HG03135 (cell line): ENCODE measurements around the gene SCML1.

ENCODE experiments used
- ATAC-seq: cut with Tn5 transposase; IDR thresholded peaks from one replicate; pipeline ENCODE4 v1.9.1; 2021; ENCODE audit warnings: mild to moderate bottlenecking, moderate library complexity; ENCODE audit not compliant: unreplicated experiment

Gene SCML1, protein sequence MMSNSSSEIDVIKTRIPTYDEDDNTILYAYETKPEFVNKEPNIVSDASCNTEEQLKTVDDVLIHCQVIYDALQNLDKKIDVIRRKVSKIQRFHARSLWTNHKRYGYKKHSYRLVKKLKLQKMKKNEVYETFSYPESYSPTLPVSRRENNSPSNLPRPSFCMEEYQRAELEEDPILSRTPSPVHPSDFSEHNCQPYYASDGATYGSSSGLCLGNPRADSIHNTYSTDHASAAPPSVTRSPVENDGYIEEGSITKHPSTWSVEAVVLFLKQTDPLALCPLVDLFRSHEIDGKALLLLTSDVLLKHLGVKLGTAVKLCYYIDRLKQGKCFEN

GRCh38 chrX:17736856-17737709 is at the start of gene SCML1:
SCML1 (plus strand) TSS chrX:17737493; CDS start chrX:17744187, 6,694 bp downstream.
- peak; percentile 54 for ATAC-seq

DNA sequence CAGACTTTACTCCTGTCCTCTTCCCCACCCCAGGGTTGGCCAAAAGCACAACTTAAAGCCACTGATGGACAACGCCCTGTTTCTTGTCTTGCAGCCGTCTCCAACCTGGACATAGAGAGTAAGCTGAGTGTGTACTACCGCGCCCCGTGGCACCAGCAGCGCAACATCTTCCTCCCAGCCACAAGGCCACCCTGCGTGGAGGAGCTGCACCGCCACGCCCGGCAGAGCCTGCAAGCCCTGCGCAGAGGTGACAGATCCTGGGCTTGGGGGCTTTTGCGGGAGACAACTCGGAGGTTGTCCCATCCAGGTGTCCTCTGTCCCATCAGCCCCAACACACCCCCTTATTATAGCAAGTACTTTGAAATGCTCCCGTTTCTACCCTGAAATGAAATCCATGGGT is 49.6 kb upstream of the SCML1 start:
- ATAC-seq: no peak

DNA sequence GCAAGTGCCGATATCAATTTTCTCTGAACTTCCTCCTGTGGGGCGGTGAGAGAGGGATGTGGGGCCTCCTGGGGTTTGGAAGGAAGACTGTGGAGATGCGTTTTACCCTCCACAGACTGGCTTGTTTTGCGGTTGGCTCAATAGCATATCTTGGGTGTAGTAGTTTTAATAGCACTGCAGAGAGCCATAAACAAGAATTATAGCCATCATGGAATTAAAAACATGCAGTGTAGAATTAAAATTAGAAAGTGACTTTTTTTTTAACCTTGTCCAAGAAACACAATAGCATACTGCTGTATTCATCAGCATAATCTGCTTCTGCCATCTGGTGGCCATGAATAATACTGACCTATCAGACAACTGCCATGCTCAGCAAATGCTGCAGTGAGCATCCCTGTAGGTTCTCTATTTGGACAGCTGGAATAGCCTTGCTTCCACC is 47.3 kb upstream of the SCML1 start:
- ATAC-seq: peak; percentile 69

GRCh38 chrX:17692709-17693346 is 44.5 kb upstream of the SCML1 start:
- no peak for ATAC-seq

DNA sequence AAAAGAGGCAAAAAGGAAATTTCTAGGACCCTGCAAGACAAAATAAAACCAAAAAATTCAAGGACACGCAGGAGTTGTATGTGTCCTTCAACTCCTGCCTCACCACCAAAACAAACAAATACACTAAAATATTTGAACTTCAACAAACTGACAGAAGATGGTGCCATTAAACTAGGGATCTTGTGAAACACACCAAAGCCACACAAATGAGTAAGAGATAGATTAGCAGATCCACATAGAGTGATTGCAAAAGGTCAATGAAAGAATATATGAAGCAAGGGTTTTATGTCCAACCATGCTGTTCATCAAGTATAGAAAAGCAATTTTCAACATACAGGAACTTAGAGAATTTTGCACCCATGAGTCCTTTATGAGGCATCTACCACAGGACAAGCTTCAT is 40.1 kb upstream of the SCML1 start:
- no peak for ATAC-seq

GRCh38 chrX:17700976-17701375 is 36.3 kb upstream of the SCML1 start:
- no peak for ATAC-seq

DNA sequence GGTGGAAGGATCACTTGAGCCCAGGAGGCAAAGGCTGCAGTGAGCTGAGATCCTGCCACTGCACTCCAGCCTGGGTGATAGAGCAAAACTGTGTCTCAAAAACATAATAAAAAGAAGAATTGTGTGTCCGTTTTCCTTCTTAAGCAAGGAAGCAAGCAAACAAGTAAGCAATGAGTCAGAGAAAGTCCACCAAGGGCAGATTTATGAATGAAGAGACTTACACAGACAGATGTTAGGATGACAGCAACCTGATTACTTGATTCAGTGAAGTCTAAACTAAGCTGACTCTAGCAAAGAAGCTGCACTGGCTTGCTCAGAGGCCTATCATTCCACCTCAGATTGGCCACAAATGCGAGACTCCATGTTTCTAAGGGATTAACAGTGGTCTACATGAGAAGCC is 34.1 kb upstream of the SCML1 start:
- no peak for ATAC-seq

DNA sequence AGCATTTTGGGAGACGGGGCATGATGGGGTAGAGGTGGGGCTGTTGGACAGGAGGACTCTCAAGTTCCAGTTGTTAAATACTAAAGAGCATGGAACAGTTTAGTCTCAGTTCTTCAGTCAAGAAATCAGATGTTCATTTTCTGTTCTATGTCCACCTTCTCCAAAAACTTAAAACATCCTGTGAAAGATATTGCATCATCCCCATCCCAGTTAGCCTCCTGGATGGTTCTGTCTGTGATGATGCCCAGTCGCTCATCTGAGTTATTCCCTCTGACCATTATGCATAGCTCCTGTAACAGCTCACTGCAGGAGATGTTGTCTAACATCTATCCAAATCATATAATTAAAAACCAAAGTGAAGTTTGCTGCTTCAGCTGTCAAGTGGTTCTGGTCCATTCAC is 32.1 kb upstream of the SCML1 start:
- ATAC-seq: no peak

- ATAC-seq: no peak
Measured at GRCh38 chrX:17706676-17707075, 30.6 kb upstream of the SCML1 start.

DNA sequence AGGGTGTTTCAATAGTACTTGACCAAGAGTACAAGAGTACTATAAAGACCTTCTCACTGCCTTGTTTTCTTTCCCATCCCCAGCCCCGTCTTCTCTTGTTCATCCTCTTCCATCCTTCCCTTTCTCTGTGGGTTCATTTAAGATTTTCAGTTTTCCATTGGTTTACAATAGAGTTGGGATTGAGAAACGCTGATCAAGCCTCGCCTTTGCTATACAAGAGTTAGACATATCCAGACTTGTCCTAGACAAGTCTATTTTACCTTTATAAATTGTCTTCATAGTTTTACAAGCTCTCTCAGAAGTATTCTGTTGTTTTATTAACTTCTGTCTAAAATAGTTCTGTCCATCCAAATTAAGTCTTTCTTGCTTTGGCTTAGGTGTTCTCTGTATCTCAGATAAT is 29.6 kb upstream of the SCML1 start:
- ATAC-seq: no peak

- ATAC-seq: no peak
Measured at GRCh38 chrX:17710871-17711301, 26.4 kb upstream of the SCML1 start.

- ATAC-seq: no peak
Measured at GRCh38 chrX:17713288-17713687, 24.0 kb upstream of the SCML1 start.

- ATAC-seq: no peak
Measured at GRCh38 chrX:17718649-17719165, 18.6 kb upstream of the SCML1 start.

GRCh38 chrX:17719711-17720110 is 17.6 kb upstream of the SCML1 start:
- no peak for ATAC-seq

DNA sequence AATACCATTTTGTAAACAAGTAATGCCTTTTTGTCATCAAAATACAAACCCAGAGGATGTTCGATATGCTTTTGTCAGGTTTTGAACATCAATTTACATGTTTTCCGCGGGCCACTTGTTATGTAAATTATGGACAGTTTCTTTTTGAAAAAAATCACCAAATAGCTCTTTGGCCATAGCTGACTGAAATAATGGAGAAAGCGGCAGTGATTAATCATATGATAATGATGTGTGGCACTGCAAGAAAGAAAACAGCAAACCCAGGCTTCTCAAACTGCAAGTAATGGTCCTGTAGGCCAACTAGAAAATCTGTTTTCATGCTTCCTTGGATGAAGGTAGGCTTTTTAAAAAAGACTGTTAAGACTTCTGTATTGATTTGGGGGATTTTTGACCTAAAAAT is 15.6 kb upstream of the SCML1 start:
- no peak for ATAC-seq

DNA sequence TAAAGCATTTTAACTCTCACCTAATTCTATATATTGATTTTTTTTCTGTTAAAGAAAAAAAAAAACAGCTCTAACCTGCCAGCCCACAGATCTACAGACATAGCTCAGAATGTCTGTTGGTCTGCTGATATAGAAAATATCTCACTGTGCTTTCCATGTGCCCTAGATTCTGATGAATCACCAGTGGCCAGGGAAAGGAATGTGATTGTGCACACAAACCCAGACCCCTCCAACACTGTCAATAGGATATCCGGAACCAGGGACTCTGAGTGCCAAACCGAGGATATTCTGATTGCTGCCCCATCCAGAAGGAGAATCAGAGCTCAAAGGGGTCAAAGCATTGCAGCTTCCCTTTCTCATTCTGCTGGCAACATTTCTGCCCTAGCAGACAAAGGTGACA is 12.1 kb upstream of the SCML1 start:
- ATAC-seq: no peak

GRCh38 chrX:17732138-17732783 is 5.0 kb upstream of the SCML1 start:
- no peak for ATAC-seq

- no peak for ATAC-seq
Measured at GRCh38 chrX:17735406-17735805, 1.9 kb upstream of the SCML1 start.

- no peak for ATAC-seq
Measured at GRCh38 chrX:17736478-17736855, 826 bp upstream of the SCML1 start.

- ATAC-seq: no peak
Measured at GRCh38 chrX:17737710-17737985, 355 bp downstream of the SCML1 start.
